H9 (cell line): ENCODE data around the gene GPC6. TPM values are rescaled to one million over a fixed set of nuclear protein-coding genes. Genes with fewer than 3 reads are reported as not detected.

Experiments used
- DNase-seq: peaks from one replicate; pipeline ENCODE4 v3.0.0-alpha.2; 2017
- H2AFZ ChIP-seq: one replicate; pipeline ENCODE4 v1.6.1; 2013; ENCODE audit warnings: mild to moderate bottlenecking, low read length, control low read depth, moderate library complexity
- H2AK5ac ChIP-seq: 2 replicates; pipeline ENCODE4 v1.6.1; 2013; ENCODE audit warnings: low read length, control low read depth, mixed read lengths; ENCODE audit not compliant: insufficient read length
- H2BK120ac ChIP-seq: one replicate; pipeline ENCODE4 v1.6.1; 2013; ENCODE audit warnings: low read depth, mild to moderate bottlenecking, low read length, control low read depth, inconsistent platforms; ENCODE audit not compliant: poor library complexity, severe bottlenecking
- H2BK12ac ChIP-seq: 2 replicates; pipeline ENCODE4 v1.6.1; 2013; ENCODE audit warnings: low read length, control low read depth, mixed read lengths, low read depth; ENCODE audit not compliant: insufficient read length
- H2BK15ac ChIP-seq: 2 replicates; pipeline ENCODE4 v1.6.1; 2013; ENCODE audit warnings: low read depth, low read length, control low read depth
- H2BK20ac ChIP-seq: one replicate; pipeline ENCODE4 v1.6.1; 2013; ENCODE audit warnings: low read depth, mild to moderate bottlenecking, low read length, control low read depth, inconsistent platforms; ENCODE audit not compliant: poor library complexity, severe bottlenecking
- H2BK5ac ChIP-seq: 2 replicates; pipeline ENCODE4 v1.6.1; 2013; ENCODE audit warnings: low read length, control low read depth, mixed read lengths; ENCODE audit not compliant: insufficient read length
- H3K14ac ChIP-seq: 2 replicates; pipeline ENCODE4 v1.6.1; 2013; ENCODE audit warnings: low read length, control low read depth; ENCODE audit not compliant: insufficient read depth
- H3K18ac ChIP-seq: 2 replicates; pipeline ENCODE4 v1.6.1; 2013; ENCODE audit warnings: low read depth, mild to moderate bottlenecking, mixed read lengths, low read length, control low read depth; ENCODE audit not compliant: insufficient read length
- H3K23ac ChIP-seq: 2 replicates; pipeline ENCODE4 v1.6.1; 2013; ENCODE audit warnings: low read length, control low read depth, mixed read lengths, low read depth; ENCODE audit not compliant: insufficient read length
- H3K23me2 ChIP-seq: 2 replicates; pipeline ENCODE4 v1.6.1; 2013; ENCODE audit warnings: low read depth, mild to moderate bottlenecking, mixed read lengths, low read length, control low read depth; ENCODE audit not compliant: insufficient read length, poor library complexity, severe bottlenecking
- H3K27ac ChIP-seq: 2 replicates; pipeline ENCODE4 v1.5.1; 2013; ENCODE audit warnings: low read length, control low read depth, mixed read lengths, low read depth; ENCODE audit not compliant: insufficient read length
- H3K27me3 ChIP-seq: 2 replicates; pipeline ENCODE4 v1.6.1; 2013; ENCODE audit warnings: low read length, control low read depth, inconsistent platforms; ENCODE audit not compliant: insufficient read depth
- H3K4ac ChIP-seq: 2 replicates; pipeline ENCODE4 v1.6.1; 2013; ENCODE audit warnings: low read depth, mild to moderate bottlenecking, control low read depth, inconsistent platforms, low read length, moderate library complexity
- H3K4me1 ChIP-seq: 2 replicates; pipeline ENCODE4 v1.6.1; 2013; ENCODE audit warnings: low read length, control low read depth, inconsistent platforms; ENCODE audit not compliant: insufficient read depth
- H3K4me2 ChIP-seq: 2 replicates; pipeline ENCODE4 v1.6.1; 2013; ENCODE audit warnings: low read length, control low read depth, mixed read lengths; ENCODE audit not compliant: insufficient read length, insufficient read depth
- H3K56ac ChIP-seq: 2 replicates; pipeline ENCODE4 v1.6.1; 2013; ENCODE audit warnings: low read depth, mild to moderate bottlenecking, mixed read lengths, low read length, control low read depth; ENCODE audit not compliant: insufficient read length
- H3K79me1 ChIP-seq: 2 replicates; pipeline ENCODE4 v1.6.1; 2013; ENCODE audit warnings: low read depth, mild to moderate bottlenecking, moderate library complexity, low read length, control low read depth, inconsistent platforms; ENCODE audit not compliant: insufficient read depth, poor library complexity, severe bottlenecking
- H3K79me2 ChIP-seq: 2 replicates; pipeline ENCODE4 v1.6.1; 2013; ENCODE audit warnings: low read length, control low read depth, inconsistent platforms; ENCODE audit not compliant: insufficient read depth
- H3K9ac ChIP-seq: 2 replicates; pipeline ENCODE4 v1.6.1; 2013; ENCODE audit warnings: low read length, control low read depth, mixed read lengths; ENCODE audit not compliant: insufficient read length; ENCODE audit errors: extremely low read depth
- H3K9me3 ChIP-seq: one replicate; pipeline ENCODE4 v1.6.1; 2013; ENCODE audit warnings: low read depth, low read length, inconsistent platforms; ENCODE audit not compliant: control insufficient read depth
- H3T11ph ChIP-seq: one replicate; pipeline ENCODE4 v1.6.1; 2013; ENCODE audit warnings: mild to moderate bottlenecking, low read length, control low read depth, inconsistent platforms
- H4K20me1 ChIP-seq: one replicate; pipeline ENCODE4 v1.6.1; 2013; ENCODE audit not compliant: control insufficient read depth, insufficient read length, insufficient read depth
- H4K5ac ChIP-seq: 2 replicates; pipeline ENCODE4 v1.6.1; 2013; ENCODE audit warnings: low read depth, mild to moderate bottlenecking, mixed read lengths, low read length, control low read depth; ENCODE audit not compliant: insufficient read length
- H4K8ac ChIP-seq: replicated peaks from 2 replicates; pipeline ENCODE4 v1.6.1; 2013; ENCODE audit warnings: low read length, control low read depth, mixed read lengths, low read depth; ENCODE audit not compliant: insufficient read length
- H4K91ac ChIP-seq: 2 replicates; pipeline ENCODE4 v1.6.1; 2013; ENCODE audit warnings: low read depth, mild to moderate bottlenecking, moderate library complexity, mixed read lengths, low read length, control low read depth; ENCODE audit not compliant: insufficient read length
- H3K27ac Mint-ChIP-seq, 3 experiments: 2 replicates in 2 of 3; 3 replicates in 1 of 3; pipeline ENCODE4 v1.8.0; 2020 to 2021; ENCODE audit warnings: mixed read lengths in 3 of 3, mild to moderate bottlenecking in 1 of 3, moderate library complexity in 1 of 3
- H3K27me3 Mint-ChIP-seq: 2 replicates; pipeline ENCODE4 v1.8.0; 2021; ENCODE audit warnings: low read depth, mild to moderate bottlenecking, moderate library complexity, mixed read lengths
- H3K36me3 Mint-ChIP-seq, 3 experiments: 2 replicates in 2 of 3; 3 replicates in 1 of 3; pipeline ENCODE4 v1.8.0; 2020 to 2021; ENCODE audit warnings: low read depth in 3 of 3, mixed read lengths in 3 of 3; ENCODE audit not compliant: insufficient read depth in 1 of 3
- H3K4me1 Mint-ChIP-seq, 2 experiments: 2 replicates each; pipeline ENCODE4 v1.8.0; 2020; ENCODE audit warnings: mixed read lengths in 2 of 2
- H3K4me3 Mint-ChIP-seq, 2 experiments: 2 replicates in 1 of 2; 3 replicates in 1 of 2; pipeline ENCODE4 v1.8.0; 2020 to 2021; ENCODE audit warnings: mild to moderate bottlenecking in 2 of 2, mixed read lengths in 2 of 2, moderate library complexity in 1 of 2
- H3K9me3 Mint-ChIP-seq, 2 experiments: 2 replicates in 1 of 2; 3 replicates in 1 of 2; pipeline ENCODE4 v1.8.0; 2020; ENCODE audit warnings: mild to moderate bottlenecking in 2 of 2, mixed read lengths in 2 of 2, moderate library complexity in 1 of 2
- CTCF ChIP-seq: fragments of 200-600 bp; sonication (generic); conservative IDR thresholded peaks from 3 replicates; pipeline ENCODE4 v1.8.0; 2021; ENCODE audit warnings: antibody characterized with exemption, mild to moderate bottlenecking
- WGBS: extraction: QIAGEN DNeasy Blood & Tissue Kit; methylation state at CpG from one replicate; pipeline ENCODE4 v1.1.7; 2013; ENCODE audit warnings: missing lambda C conversion rate, low lambda C conversion rate, mixed read lengths; ENCODE audit not compliant: insufficient read length; ENCODE audit errors: extremely low coverage; 5-methylcytosine and 5-hydroxymethylcytosine counted together
- total RNA-seq: library from RNA; stranded (reverse); gene quantifications from 2 replicates; pipeline ENCODE4 v1.2.1, GENCODE V29; 2021

GPC6 gene
- total RNA-seq, 1 experiment from 2014 or later: 15.6 TPM

- no CpG with 5 or more reads among the region's 9 CpGs for WGBS
- Histone ChIP-seq H3K23me2 (no peaks in the 10 kb centered on the region), H3K23ac (no peak overlapping the region), H3K56ac (no peak overlapping the region), H3K79me2 (no peaks in the 10 kb centered on the region), H2BK5ac (no peak overlapping the region), H3K27me3 (no peaks in the 10 kb centered on the region), H2BK15ac (0 out of 2 replicates have a peak overlapping the region, but pooled peaks have one; percentile 89), H3K18ac (no peak overlapping the region), H3K4me2 (no peak overlapping the region), H3K4me1 (no peaks in the 10 kb centered on the region), H2AK5ac (no peak overlapping the region), H3K14ac (no peak overlapping the region), H2BK20ac (no peak overlapping the region), H2AFZ (no peak overlapping the region), H3K9me3 (no peaks in the 10 kb centered on the region), H3K27ac (no peak overlapping the region), H3T11ph (no peak overlapping the region), H3K79me1 (no peaks in the 10 kb centered on the region), H4K5ac (no peak overlapping the region), H4K91ac (no peak overlapping the region), H3K9ac (no peak overlapping the region), H2BK12ac (no peak overlapping the region), H2BK120ac (no peak overlapping the region), H4K20me1 (no peaks in the 10 kb centered on the region), H3K4ac (no peak overlapping the region), H4K8ac (no peak overlapping the region)
- H3K4me1 Mint-ChIP-seq: peaks cover 5 to 6% of the 10 kb centered on the region in 2 experiments
- H3K36me3 Mint-ChIP-seq: no peaks in the 10 kb centered on the region
- H3K27me3 Mint-ChIP-seq: no peaks in the 10 kb centered on the region
- H3K27ac Mint-ChIP-seq: no peak overlapping the region
- no peaks in the 10 kb centered on the region for H3K9me3 Mint-ChIP-seq
- no peak for TF ChIP-seq CTCF
- no peak for DNase-seq
- H3K4me3 Mint-ChIP-seq: no peak overlapping the region; a peak in 1 of 5 replicates
Observed at GRCh38 chr13:94232161-94232950, 1005.7 kb downstream of the GPC6 start.
